ENCODE results near the gene RAPGEF4. TPM values are rescaled to one million over a fixed set of nuclear protein-coding genes. Genes with fewer than 3 reads are reported as not detected.

RAPGEF4 gene
- polyA plus RNA-seq, 1 donor: 9.4 TPM

DNA sequence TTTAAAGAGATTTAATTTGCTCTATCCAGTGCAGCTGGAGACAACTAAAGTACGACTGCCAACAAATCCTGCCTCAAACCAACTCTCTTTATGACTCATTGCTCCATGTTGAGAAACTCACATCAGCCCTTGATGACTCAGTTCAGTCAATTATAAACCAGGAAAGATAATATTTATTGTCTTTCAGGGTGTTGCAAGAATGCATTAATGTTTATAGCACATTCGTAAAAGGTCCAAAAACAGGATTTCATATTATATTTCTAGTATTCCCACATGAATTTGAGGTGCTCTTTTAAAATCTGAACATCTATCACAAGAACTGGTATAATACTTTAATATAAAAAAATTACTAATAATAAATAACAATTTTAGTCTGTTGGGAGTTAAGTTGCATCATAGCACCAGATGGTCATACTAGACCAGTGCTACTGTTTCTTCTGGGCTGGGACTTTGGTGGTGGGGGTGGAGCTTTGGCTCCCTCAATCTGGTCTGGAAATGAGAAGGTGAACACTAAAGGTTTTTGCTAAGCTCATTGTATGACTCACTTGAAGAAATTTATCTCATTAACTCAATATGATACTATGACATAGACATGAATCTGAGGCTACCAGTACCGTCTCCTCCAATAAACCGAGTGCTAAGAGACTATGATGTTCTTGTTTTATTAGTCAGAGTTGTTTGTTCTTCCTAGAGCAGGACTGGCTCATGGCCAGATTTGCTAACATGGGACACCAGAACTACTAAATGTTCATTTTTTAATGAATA, 313.4 kb downstream of the RAPGEF4 start:
- peak overlapping the region; percentile 89 for H3K27ac ChIP-seq (ENCODE audit: low read length)
- peaks cover 41% of the 10 kb centered on the region for H3K4me1 ChIP-seq (ENCODE audit: control insufficient read depth, insufficient read depth, low read length)
- peak; percentile 88 to 95 for DNase-seq
- no peak overlapping the region for H3K4me3 ChIP-seq (ENCODE audit: low read length)
- no peaks in the 10 kb centered on the region for H3K36me3 ChIP-seq (ENCODE audit: control insufficient read depth, insufficient read depth, low read length)
- H3K9me3 ChIP-seq (ENCODE audit: control insufficient read depth, low read depth, low read length): no peaks in the 10 kb centered on the region
- H3K27me3 ChIP-seq (ENCODE audit: control insufficient read depth, insufficient read depth, low read length): no peaks in the 10 kb centered on the region
- 8% methylated on average over 2 of the region's 4 CpGs for WGBS (ENCODE audit: insufficient coverage, low lambda C conversion rate)

DNA sequence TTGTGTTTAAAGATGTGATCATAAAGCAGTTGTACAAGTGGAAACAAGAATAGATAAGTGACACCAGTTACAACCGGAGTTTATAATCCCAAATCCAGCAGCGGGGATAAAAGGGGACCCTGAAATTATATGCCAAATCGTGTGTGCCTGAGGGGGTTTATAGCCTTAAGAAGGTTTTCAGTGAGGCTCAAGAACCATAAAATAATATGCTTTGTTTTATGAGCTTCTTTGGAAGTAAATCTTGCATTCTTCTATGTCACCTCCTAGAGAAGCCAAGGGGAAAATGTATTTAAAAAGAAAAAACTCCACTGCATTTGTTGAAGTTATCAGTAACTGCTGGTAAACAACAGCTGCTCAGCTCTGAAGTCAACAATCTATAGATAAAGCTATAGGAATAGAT, 314.2 kb downstream of the RAPGEF4 start:
- WGBS (ENCODE audit: insufficient coverage, low lambda C conversion rate): no CpG with 5 or more reads among the region's 3 CpGs
- H3K4me1 ChIP-seq (ENCODE audit: control insufficient read depth, insufficient read depth, low read length): peaks cover 36% of the 10 kb centered on the region

DNA sequence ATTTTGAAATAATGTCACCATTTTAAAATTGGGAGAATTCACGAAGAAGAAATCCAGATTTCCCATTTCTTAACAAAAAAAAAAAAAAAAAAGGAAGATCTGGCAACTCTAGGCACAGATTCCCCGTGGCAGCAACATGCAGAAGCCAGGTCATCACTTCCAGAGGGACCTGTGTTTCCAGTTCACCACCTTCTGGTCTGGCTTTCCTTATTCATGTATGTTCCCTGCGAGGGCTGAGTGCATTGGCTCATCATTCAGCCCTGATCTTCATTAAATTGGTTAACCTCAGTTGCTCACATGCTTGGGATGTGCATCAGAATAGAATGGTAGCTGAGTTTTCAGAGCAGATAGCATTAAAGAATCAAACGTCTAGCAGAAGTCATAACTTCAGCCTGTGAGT, 315.0 kb downstream of the RAPGEF4 start:
- 100% methylated on average over 1 of the region's 4 CpGs for WGBS (ENCODE audit: insufficient coverage, low lambda C conversion rate)
- Histone ChIP-seq H3K27ac (ENCODE audit: low read length) (peak overlapping the region; percentile 89), H3K36me3 (ENCODE audit: control insufficient read depth, insufficient read depth, low read length) (no peaks in the 10 kb centered on the region), H3K4me1 (ENCODE audit: control insufficient read depth, insufficient read depth, low read length) (peaks cover 35% of the 10 kb centered on the region), H3K9me3 (ENCODE audit: control insufficient read depth, low read depth, low read length) (no peaks in the 10 kb centered on the region), H3K27me3 (ENCODE audit: control insufficient read depth, insufficient read depth, low read length) (no peaks in the 10 kb centered on the region), H3K4me3 (ENCODE audit: low read length) (no peak overlapping the region)
- no peak for DNase-seq

More for the DNA sequence above, 314.2 kb downstream of the RAPGEF4 start:
- H3K36me3 ChIP-seq (ENCODE audit: control insufficient read depth, insufficient read depth, low read length): no peaks in the 10 kb centered on the region
- DNase-seq: no peak
- no peaks in the 10 kb centered on the region for H3K27me3 ChIP-seq (ENCODE audit: control insufficient read depth, insufficient read depth, low read length)
- H3K4me3 ChIP-seq (ENCODE audit: low read length): no peak overlapping the region
- H3K9me3 ChIP-seq (ENCODE audit: control insufficient read depth, low read depth, low read length): no peaks in the 10 kb centered on the region
- peak overlapping the region; percentile 89 for H3K27ac ChIP-seq (ENCODE audit: low read length)

DNA sequence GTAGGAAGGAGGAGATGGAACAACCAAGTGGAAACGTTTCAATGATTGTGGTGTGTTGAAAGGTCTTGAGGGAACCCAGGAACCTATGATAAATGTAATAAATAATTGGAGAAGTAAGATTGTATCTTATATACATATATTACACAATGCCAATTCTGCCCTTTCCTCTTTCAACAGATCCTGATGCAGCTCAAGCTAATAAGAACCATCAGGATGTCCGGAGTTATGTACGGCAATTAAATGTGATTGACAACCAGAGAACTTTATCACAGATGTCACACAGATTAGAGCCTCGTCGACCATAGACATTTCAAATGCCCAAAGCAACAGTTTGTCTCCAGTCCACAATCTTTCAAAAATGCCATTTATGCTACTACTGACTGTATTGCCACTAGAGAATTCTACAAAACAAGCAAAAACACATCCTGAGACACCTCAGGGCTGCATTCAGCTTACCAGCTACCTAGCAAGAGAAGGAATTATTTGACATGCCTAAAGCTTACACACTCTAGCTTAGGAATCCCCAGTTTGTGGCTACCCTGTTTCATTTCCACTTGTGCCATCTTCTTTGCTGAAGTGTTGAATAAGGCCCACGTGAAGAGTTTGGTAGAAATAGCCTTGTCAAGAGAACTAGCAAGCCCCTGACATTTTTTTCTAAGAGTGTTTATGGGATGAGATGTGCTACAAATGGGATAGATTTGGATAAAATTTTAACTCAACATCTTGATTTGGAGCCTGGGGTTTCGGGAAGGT, 316.0 kb downstream of the RAPGEF4 start:
- Histone ChIP-seq H3K27ac (ENCODE audit: low read length) (no peak overlapping the region), H3K4me1 (ENCODE audit: control insufficient read depth, insufficient read depth, low read length) (peaks cover 35% of the 10 kb centered on the region), H3K36me3 (ENCODE audit: control insufficient read depth, insufficient read depth, low read length) (no peaks in the 10 kb centered on the region), H3K4me3 (ENCODE audit: low read length) (no peak overlapping the region), H3K9me3 (ENCODE audit: control insufficient read depth, low read depth, low read length) (no peaks in the 10 kb centered on the region), H3K27me3 (ENCODE audit: control insufficient read depth, insufficient read depth, low read length) (no peaks in the 10 kb centered on the region)
- DNase-seq: no peak
- WGBS (ENCODE audit: insufficient coverage, low lambda C conversion rate): 57% methylated on average over 1 of the region's 7 CpGs

DNA sequence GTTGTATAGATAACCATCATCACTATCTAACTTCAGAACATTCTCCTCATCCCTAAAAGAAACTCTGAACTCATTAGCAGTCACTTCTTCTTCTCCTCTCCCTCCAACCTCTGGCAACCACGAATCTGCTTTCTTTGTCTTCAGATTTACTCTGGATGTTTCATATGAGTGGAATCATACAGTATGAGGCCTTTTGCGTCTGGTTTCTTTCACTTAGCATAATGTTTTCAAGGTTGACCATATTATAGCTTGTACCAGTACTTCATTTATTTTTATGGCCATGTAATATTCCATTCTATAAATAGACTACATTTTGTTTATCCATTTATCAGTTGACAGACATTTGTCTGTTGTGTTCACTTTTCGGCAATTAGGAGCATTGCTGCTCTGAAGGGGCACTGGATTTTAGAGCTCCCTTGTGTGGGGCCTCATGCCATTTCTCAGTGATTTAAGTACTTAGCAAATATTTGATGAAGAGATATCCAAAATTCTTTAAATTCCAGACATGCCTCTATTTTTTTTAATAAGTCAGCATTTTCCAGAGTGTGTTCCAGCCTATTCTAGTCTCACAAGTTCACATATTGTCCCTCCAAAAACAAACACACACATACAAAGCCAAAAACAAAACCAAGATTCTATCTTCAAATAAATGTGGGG, 317.5 kb downstream of the RAPGEF4 start:
- H3K4me3 ChIP-seq (ENCODE audit: low read length): no peak overlapping the region
- H3K9me3 ChIP-seq (ENCODE audit: control insufficient read depth, low read depth, low read length): no peaks in the 10 kb centered on the region
- H3K4me1 ChIP-seq (ENCODE audit: control insufficient read depth, insufficient read depth, low read length): peaks cover 25% of the 10 kb centered on the region
- no peaks in the 10 kb centered on the region for H3K27me3 ChIP-seq (ENCODE audit: control insufficient read depth, insufficient read depth, low read length)
- H3K36me3 ChIP-seq (ENCODE audit: control insufficient read depth, insufficient read depth, low read length): no peaks in the 10 kb centered on the region
- WGBS (ENCODE audit: insufficient coverage, low lambda C conversion rate): no CpG with 5 or more reads among the region's 3 CpGs
- H3K27ac ChIP-seq (ENCODE audit: low read length): no peak overlapping the region
- no peak for DNase-seq

DNA sequence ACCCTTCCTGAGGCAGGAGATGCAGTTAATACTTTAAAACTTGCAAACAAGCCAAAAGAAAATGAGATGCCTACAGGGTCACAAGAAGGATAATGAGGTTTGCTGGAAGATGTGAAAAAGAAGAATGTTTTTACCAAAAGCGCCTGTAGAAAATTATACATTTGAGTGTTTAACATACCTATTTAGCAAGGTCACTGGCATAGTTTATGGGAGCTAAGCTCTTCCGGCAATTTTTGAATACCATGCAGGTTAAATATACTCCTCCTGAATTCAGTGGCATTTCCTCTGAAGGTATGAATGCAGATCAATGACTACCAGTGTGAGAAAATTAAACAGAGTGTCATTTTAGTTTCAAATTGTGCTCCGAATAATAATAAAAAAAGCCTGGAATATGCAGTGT, 318.8 kb downstream of the RAPGEF4 start:
- no peaks in the 10 kb centered on the region for H3K36me3 ChIP-seq (ENCODE audit: control insufficient read depth, insufficient read depth, low read length)
- 100% methylated on average over 2 of the region's 3 CpGs for WGBS (ENCODE audit: insufficient coverage, low lambda C conversion rate)
- no peak overlapping the region for H3K4me3 ChIP-seq (ENCODE audit: low read length)
- H3K27ac ChIP-seq (ENCODE audit: low read length): no peak overlapping the region
- no peaks in the 10 kb centered on the region for H3K9me3 ChIP-seq (ENCODE audit: control insufficient read depth, low read depth, low read length)
- peaks cover 19% of the 10 kb centered on the region for H3K4me1 ChIP-seq (ENCODE audit: control insufficient read depth, insufficient read depth, low read length)
- DNase-seq: no peak
- H3K27me3 ChIP-seq (ENCODE audit: control insufficient read depth, insufficient read depth, low read length): no peaks in the 10 kb centered on the region

DNA sequence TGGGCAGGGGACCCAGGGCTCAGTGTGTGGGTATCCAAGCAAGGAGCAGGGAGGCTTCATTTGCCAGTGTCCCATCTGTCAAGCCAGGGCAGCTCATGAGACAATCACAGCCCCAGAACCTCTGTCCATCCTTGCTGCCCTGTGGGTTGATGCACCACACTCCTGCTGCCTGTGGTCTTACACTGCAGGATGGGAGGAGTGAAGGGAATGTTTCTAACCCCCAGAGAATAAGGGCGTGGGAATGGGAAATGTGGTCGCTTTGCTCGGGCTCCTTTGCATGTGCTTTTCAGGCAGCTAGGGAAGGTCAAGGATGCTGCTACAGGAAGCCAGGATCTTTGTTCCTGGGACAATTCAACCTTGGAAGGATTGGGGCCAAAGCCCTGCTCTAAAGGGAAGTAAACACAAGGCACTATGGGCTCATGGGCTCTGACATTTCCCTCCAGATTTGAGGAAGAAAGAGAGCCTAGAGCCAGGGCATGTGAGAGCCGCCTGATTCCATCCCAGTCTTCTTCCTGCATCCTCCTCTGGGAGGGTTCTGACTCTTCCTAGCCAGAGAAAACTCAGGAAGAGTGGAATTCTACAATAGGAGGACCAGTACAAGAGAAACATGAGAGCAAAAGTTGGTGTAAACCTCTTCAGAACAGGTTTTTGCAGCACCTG, 321.2 kb downstream of the RAPGEF4 start:
- WGBS (ENCODE audit: insufficient coverage, low lambda C conversion rate): no CpG with 5 or more reads among the region's 4 CpGs
- Histone ChIP-seq H3K4me1 (ENCODE audit: control insufficient read depth, insufficient read depth, low read length) (peaks cover 1% of the 10 kb centered on the region), H3K27me3 (ENCODE audit: control insufficient read depth, insufficient read depth, low read length) (no peaks in the 10 kb centered on the region), H3K27ac (ENCODE audit: low read length) (no peak overlapping the region), H3K4me3 (ENCODE audit: low read length) (no peak overlapping the region), H3K36me3 (ENCODE audit: control insufficient read depth, insufficient read depth, low read length) (no peaks in the 10 kb centered on the region), H3K9me3 (ENCODE audit: control insufficient read depth, low read depth, low read length) (no peaks in the 10 kb centered on the region)
- no peak for DNase-seq

DNA sequence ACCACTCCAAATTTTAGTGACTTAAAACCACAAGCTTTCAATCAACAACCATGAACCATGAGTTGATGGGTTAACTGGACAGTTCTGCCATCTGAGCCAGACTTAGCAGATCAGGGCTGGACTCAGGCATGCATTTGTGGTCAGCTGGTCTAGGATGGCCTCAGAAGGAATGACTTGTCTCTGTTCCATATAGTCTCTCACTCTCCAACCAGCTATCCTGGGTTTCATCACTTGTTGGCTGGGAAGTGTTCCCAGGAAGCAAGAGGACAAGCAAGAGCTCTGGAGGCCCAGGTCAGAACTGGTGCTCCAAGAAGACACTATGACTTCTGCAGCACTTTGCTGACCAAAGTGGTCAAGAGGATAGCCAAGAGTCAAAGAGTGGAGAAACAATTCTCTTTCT, 322.5 kb downstream of the RAPGEF4 start:
- no peaks in the 10 kb centered on the region for H3K36me3 ChIP-seq (ENCODE audit: control insufficient read depth, insufficient read depth, low read length)
- no peaks in the 10 kb centered on the region for H3K27me3 ChIP-seq (ENCODE audit: control insufficient read depth, insufficient read depth, low read length)
- H3K4me3 ChIP-seq (ENCODE audit: low read length): no peak overlapping the region
- H3K9me3 ChIP-seq (ENCODE audit: control insufficient read depth, low read depth, low read length): no peaks in the 10 kb centered on the region
- no peaks in the 10 kb centered on the region for H3K4me1 ChIP-seq (ENCODE audit: control insufficient read depth, insufficient read depth, low read length)
- no peak overlapping the region for H3K27ac ChIP-seq (ENCODE audit: low read length)
- no peak for DNase-seq

DNA sequence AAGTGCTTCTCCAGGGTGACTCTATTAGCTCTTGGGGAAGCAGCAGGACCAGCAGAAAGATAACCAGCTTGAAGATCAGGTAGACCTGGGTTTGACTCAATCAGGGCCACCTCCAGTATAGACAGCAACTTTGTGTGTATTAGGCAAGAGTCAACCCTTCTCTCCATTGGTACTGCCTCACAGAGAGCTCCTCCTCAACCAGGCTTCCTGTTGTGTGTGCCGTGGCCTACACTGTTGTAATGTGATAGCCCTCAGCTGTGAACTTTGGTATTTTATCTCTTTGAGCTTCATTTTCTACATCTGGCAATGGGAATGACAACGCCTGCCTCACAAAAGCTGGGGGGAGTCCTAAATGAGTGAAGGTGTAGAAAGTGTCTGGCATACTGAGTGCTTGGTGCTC, 323.0 kb downstream of the RAPGEF4 start:
- Histone ChIP-seq H3K36me3 (ENCODE audit: control insufficient read depth, insufficient read depth, low read length) (no peaks in the 10 kb centered on the region), H3K4me1 (ENCODE audit: control insufficient read depth, insufficient read depth, low read length) (no peaks in the 10 kb centered on the region), H3K27ac (ENCODE audit: low read length) (no peak overlapping the region), H3K27me3 (ENCODE audit: control insufficient read depth, insufficient read depth, low read length) (no peaks in the 10 kb centered on the region), H3K9me3 (ENCODE audit: control insufficient read depth, low read depth, low read length) (no peaks in the 10 kb centered on the region), H3K4me3 (ENCODE audit: low read length) (no peak overlapping the region)
- no peak for DNase-seq
- WGBS (ENCODE audit: insufficient coverage, low lambda C conversion rate): no CpG with 5 or more reads among the region's 2 CpGs

DNA sequence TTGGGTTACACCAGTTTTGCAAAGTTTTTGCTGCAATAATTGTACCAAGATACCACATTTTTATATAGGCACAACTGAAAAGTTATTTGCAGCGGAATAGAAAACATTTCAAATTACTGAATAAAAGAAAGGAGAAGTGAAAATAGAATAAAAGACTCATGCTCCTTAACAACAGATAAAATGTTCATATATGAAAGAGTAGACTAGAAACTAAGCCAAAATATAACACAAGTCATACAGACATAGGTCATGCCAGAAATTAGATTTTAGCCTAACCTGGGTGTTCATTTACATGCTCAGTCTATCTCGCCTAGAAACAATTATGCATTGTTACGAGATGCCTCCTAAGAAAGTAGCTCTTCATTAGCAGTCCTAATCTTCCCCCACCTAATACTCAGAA, 323.6 kb downstream of the RAPGEF4 start:
- no peaks in the 10 kb centered on the region for H3K27me3 ChIP-seq (ENCODE audit: control insufficient read depth, insufficient read depth, low read length)
- no peak overlapping the region for H3K4me3 ChIP-seq (ENCODE audit: low read length)
- H3K36me3 ChIP-seq (ENCODE audit: control insufficient read depth, insufficient read depth, low read length): no peaks in the 10 kb centered on the region
- WGBS (ENCODE audit: insufficient coverage, low lambda C conversion rate): no CpG with 5 or more reads among the region's 3 CpGs
- no peak for DNase-seq
- H3K9me3 ChIP-seq (ENCODE audit: control insufficient read depth, low read depth, low read length): no peaks in the 10 kb centered on the region
- H3K4me1 ChIP-seq (ENCODE audit: control insufficient read depth, insufficient read depth, low read length): no peaks in the 10 kb centered on the region
- H3K27ac ChIP-seq (ENCODE audit: low read length): no peak overlapping the region
